Uterus (tissue), 4 donors: ENCODE measurements around the gene SRRM2. TPM values are rescaled to one million over a fixed set of nuclear protein-coding genes. Genes with fewer than 3 reads are reported as not detected.

Source experiments
- DNase-seq, 2 donors: peaks; one replicate each; pipeline ENCODE4 v3.0.0-alpha.2; 2019 to 2020
- H3K27ac ChIP-seq, 2 donors: fragments of 200-600 bp; sonication (generic); 1 replicate in 1 of 2; 2 replicates in 1 of 2; pipeline ENCODE4 v1.5.1; 2016 to 2018
- H3K27me3 ChIP-seq, 2 donors: fragments of 200-600 bp; sonication (generic); one replicate each; pipeline ENCODE4 v1.5.1; 2018 to 2019; ENCODE audit warnings: control low read depth in 1 of 2
- H3K36me3 ChIP-seq, 2 donors: fragments of 200-600 bp; sonication (generic); one replicate each; pipeline ENCODE4 v1.5.1; 2019; ENCODE audit warnings: control low read depth in 1 of 2
- H3K4me1 ChIP-seq, 2 donors: fragments of 200-600 bp; sonication (generic); one replicate each; pipeline ENCODE4 v1.5.1; 2018 to 2019; ENCODE audit warnings: control low read depth in 1 of 2
- H3K4me3 ChIP-seq, 2 donors: fragments of 200-600 bp; sonication (generic); 1 replicate in 1 of 2; 2 replicates in 1 of 2; pipeline ENCODE4 v1.5.1; 2018 to 2019; ENCODE audit warnings: mild to moderate bottlenecking in 1 of 2
- H3K9me3 ChIP-seq, 2 donors: fragments of 200-600 bp; sonication (generic); one replicate each; pipeline ENCODE4 v1.5.1; 2019; ENCODE audit warnings: control low read depth in 1 of 2
- POLR2A ChIP-seq, 2 donors: fragments of 450-650 bp; IDR thresholded peaks; one replicate each; pipeline ENCODE4 v1.6.1; 2016; ENCODE audit warnings: antibody characterized with exemption in 2 of 2, mild to moderate bottlenecking in 1 of 2, moderate library complexity in 1 of 2
- intact Hi-C: fragments of 100-400 bp; cut with DNase I; formaldehyde crosslinking; loops from one replicate; pipeline ENCODE4 v1.15.1; 2023; ENCODE audit warnings: low total_unique reads
- total RNA-seq, 4 donors: library from RNA; depleted of rRNA in 3 of 4; stranded (reverse); fragments of >200 nt in 3 of 4; gene quantifications; one replicate each; pipeline versions ENCODE4 v1.1.0 to v1.2.4, GENCODE V29; 2014 to 2023
- TF ChIP-seq, protein P1 (sequence below), 4 experiments: fragments of 200-600 bp in 2 of 4; fragments of 450-650 bp in 2 of 4; sonication (generic) in 2 of 4; IDR thresholded peaks; one replicate each; pipeline ENCODE4 v1.5.1; 2016 to 2019; ENCODE audit warnings: antibody characterized with exemption in 4 of 4, mild to moderate bottlenecking in 2 of 4, moderate library complexity in 1 of 4
- donor health status: DM: yes; HTN: yes; CAD: no.

Gene SRRM2
- total RNA-seq, 4 donors from 2014 or later: 92.7 to 900 (median 121) TPM

- Histone ChIP-seq H3K4me3 (no peak overlapping the region), H3K27ac (no peak overlapping the region), H3K9me3 (no peaks in the 10 kb centered on the region), H3K27me3 (no peaks in the 10 kb centered on the region), H3K4me1 (peaks cover 0 to 13% of the 10 kb centered on the region in 2 donors), H3K36me3 (no peaks in the 10 kb centered on the region)
- TF ChIP-seq POLR2A (IDR thresholded peaks at IDR 0.05): no peak
- TF ChIP-seq, protein P1, sequence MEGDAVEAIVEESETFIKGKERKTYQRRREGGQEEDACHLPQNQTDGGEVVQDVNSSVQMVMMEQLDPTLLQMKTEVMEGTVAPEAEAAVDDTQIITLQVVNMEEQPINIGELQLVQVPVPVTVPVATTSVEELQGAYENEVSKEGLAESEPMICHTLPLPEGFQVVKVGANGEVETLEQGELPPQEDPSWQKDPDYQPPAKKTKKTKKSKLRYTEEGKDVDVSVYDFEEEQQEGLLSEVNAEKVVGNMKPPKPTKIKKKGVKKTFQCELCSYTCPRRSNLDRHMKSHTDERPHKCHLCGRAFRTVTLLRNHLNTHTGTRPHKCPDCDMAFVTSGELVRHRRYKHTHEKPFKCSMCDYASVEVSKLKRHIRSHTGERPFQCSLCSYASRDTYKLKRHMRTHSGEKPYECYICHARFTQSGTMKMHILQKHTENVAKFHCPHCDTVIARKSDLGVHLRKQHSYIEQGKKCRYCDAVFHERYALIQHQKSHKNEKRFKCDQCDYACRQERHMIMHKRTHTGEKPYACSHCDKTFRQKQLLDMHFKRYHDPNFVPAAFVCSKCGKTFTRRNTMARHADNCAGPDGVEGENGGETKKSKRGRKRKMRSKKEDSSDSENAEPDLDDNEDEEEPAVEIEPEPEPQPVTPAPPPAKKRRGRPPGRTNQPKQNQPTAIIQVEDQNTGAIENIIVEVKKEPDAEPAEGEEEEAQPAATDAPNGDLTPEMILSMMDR (IDR thresholded peaks at IDR 0.05): no peak
- intact Hi-C loops: no loop called here
- DNase-seq: no peak
Measured at GRCh38 chr16:2767891-2768290, 15.5 kb downstream of the SRRM2 start.

GRCh38 chr16:2768403-2769089 lies 16.1 kb downstream of the SRRM2 start:
- Histone ChIP-seq H3K9me3 (no peaks in the 10 kb centered on the region), H3K36me3 (no peaks in the 10 kb centered on the region), H3K4me3 (no peak overlapping the region), H3K4me1 (peaks cover 0 to 13% of the 10 kb centered on the region in 2 donors), H3K27me3 (no peaks in the 10 kb centered on the region), H3K27ac (no peak overlapping the region)
- intact Hi-C loops: no loop called here
- no peak for DNase-seq
- TF ChIP-seq POLR2A (IDR thresholded peaks at IDR 0.05): no peak
- TF ChIP-seq, protein P1 (IDR thresholded peaks at IDR 0.05): no peak

DNA sequence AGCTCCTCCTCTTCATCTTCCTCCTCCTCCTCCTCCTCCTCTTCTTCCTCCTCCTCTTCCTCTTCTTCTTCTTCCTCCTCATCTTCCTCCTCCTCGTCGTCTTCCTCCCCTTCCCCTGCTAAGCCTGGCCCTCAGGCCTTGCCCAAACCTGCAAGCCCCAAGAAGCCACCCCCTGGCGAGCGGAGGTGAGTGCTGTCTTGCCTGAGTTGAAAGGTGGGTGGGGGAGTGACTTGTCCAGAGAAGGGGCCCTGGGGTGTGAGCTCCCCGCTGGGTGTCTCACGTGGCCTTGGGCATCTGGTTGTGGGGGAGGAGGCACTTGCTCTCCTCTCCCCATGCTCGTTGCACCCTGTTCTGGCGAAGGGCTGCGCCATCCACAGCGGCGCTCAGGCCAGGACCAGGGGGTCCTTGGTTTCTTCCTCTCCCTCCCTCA lies 16.7 kb downstream of the SRRM2 start:
- no peak for DNase-seq
- Histone ChIP-seq H3K4me3 (no peak overlapping the region), H3K4me1 (peaks cover 0 to 13% of the 10 kb centered on the region in 2 donors), H3K9me3 (no peaks in the 10 kb centered on the region), H3K27ac (no peak overlapping the region), H3K27me3 (no peaks in the 10 kb centered on the region), H3K36me3 (no peaks in the 10 kb centered on the region)
- TF ChIP-seq, protein P1 (IDR thresholded peaks at IDR 0.05): no peak
- no peak for TF ChIP-seq POLR2A (IDR thresholded peaks at IDR 0.05)
- intact Hi-C loops: no loop called here

DNA sequence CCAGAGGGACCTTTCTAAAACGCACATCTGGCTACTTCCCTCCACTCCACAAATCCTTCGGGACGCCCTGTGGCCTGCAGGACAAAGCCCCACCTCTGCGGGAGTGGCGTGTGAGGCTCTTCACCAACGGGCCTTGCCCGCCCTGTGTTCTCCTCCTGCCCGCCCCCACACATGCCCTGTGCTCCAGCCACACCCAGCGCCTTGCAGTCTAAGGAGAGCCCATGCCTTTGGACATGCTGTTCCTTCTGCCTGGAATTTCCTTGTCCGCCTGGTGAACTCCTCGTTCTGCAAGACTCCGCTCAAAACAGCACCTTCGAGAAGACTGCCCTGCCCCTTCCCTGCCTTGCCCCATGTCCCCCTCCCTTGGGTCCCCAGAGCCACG lies 17.2 kb downstream of the SRRM2 start:
- TF ChIP-seq POLR2A (IDR thresholded peaks at IDR 0.05): no peak
- TF ChIP-seq, protein P1 (IDR thresholded peaks at IDR 0.05): no peak
- no peaks in the 10 kb centered on the region for H3K27me3 ChIP-seq
- peaks cover 0 to 13% of the 10 kb centered on the region in 2 donors for H3K4me1 ChIP-seq
- intact Hi-C loops: no loop called here
- no peaks in the 10 kb centered on the region for H3K36me3 ChIP-seq
- DNase-seq: no peak
- H3K27ac ChIP-seq: no peak overlapping the region
- no peaks in the 10 kb centered on the region for H3K9me3 ChIP-seq
- H3K4me3 ChIP-seq: no peak overlapping the region

DNA sequence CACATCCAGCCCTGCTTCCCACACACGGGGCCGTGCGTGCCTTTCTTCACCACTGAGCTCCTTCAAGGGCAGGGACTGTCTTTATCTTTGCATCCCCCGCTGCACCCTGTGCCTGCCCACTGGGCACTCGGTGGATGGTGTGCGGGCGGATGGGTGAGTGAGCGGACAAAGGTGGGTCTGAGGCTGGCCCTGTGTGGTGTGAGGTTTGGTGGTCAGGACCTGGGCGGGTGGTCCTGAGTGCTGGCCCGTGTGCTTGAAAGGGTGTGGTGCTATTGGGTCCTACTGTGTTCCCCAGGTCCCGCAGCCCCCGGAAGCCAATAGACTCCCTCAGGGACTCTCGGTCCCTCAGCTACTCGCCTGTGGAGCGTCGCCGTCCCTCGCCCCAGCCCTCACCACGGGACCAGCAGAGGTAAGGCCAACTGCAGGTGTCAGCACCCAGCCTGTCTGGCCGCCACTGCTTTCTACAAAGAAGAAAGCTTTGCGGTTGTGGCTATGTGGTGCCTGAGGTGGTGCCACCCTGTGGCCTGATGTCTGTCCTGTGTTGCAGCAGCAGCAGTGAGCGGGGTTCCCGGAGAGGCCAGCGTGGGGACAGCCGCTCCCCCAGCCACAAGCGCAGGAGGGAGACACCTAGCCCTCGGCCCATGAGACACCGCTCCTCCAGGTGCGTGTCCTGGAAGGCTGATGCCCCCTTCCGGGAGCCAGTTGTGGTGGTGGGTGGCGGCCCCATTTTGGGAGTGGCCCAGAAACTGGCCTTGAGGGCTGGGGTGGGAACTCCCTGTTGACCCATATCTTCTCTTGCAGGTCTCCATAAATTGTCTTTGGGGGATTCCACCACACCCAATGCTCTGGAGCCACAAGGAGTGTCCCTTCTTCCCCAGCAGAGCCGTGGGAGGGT lies 17.9 kb downstream of the SRRM2 start:
- Histone ChIP-seq H3K27me3 (no peaks in the 10 kb centered on the region), H3K4me1 (peaks cover 0 to 13% of the 10 kb centered on the region in 2 donors), H3K36me3 (no peaks in the 10 kb centered on the region), H3K27ac (no peak overlapping the region), H3K9me3 (no peaks in the 10 kb centered on the region), H3K4me3 (no peak overlapping the region)
- TF ChIP-seq, protein P1 (IDR thresholded peaks at IDR 0.05): no peak
- no peak for TF ChIP-seq POLR2A (IDR thresholded peaks at IDR 0.05)
- intact Hi-C loops: no loop called here
- DNase-seq: no peak
